Measurements from ENCODE around the gene ZSCAN9.
A peak's percentile ranks its signal among the peaks of the same experiment; 100 is the strongest.

The ZSCAN9 gene

GRCh38 chr6:28269492-28269891 lies 44.4 kb downstream of the ZSCAN9 start:
- DNase-seq = no peak

GRCh38 chr6:28274888-28275287 lies 49.8 kb downstream of the ZSCAN9 start:
- no peak for DNase-seq

GRCh38 chr6:28277746-28278145 lies 52.7 kb downstream of the ZSCAN9 start:
- no peak for DNase-seq

GRCh38 chr6:28280595-28281287 lies 55.7 kb downstream of the ZSCAN9 start:
- DNase-seq = no peak

- DNase-seq = peak; percentile 55
Measured at GRCh38 chr6:28281288-28282064, 56.4 kb downstream of the ZSCAN9 start, which contains the start of gene PGBD1. PGBD1 (plus strand) TSS chr6:28281572; CDS start chr6:28283814, 2,242 bp downstream.

- no peak for DNase-seq
Measured at GRCh38 chr6:28282926-28283325, 57.9 kb downstream of the ZSCAN9 start.
